ENCODE results near the gene ZFHX3.

Gene ZFHX3

GRCh38 chr16:72865835-72866234, 182.1 kb downstream of the ZFHX3 start:
- TF ChIP-seq EZH2 (IDR thresholded peaks at IDR 0.05) (no peak), FOXP2 (optimal IDR thresholded peaks at IDR 0.05; ENCODE audit: control extremely low read depth, extremely low read length, insufficient read depth) (no peak), POLR2AphosphoS5 (IDR thresholded peaks at IDR 0.05; ENCODE audit: borderline replicate concordance, low read depth, low read length) (no peak)
- Histone ChIP-seq H3K9ac (ENCODE audit: insufficient read length) (no peak overlapping the region), H3K4me3 (no peak overlapping the region), H3K36me3 (ENCODE audit: insufficient read depth, low read length) (no peaks in the 10 kb centered on the region), H3K27ac (no peak overlapping the region), H3K9me3 (ENCODE audit: low read depth, low read length) (no peaks in the 10 kb centered on the region)
- DNase-seq (ENCODE audit: low read depth, low spot score) = no peak

- no peak overlapping the region for H3K9ac ChIP-seq (ENCODE audit: insufficient read length)
- H3K9me3 ChIP-seq (ENCODE audit: low read depth, low read length) = no peaks in the 10 kb centered on the region
- no peak for DNase-seq (ENCODE audit: low read depth, low spot score)
- H3K36me3 ChIP-seq (ENCODE audit: insufficient read depth, low read length) = no peaks in the 10 kb centered on the region
- H3K4me3 ChIP-seq = no peak overlapping the region
- no peak for TF ChIP-seq FOXP2 (optimal IDR thresholded peaks at IDR 0.05; ENCODE audit: control extremely low read depth, extremely low read length, insufficient read depth)
- no peak for TF ChIP-seq POLR2AphosphoS5 (IDR thresholded peaks at IDR 0.05; ENCODE audit: borderline replicate concordance, low read depth, low read length)
- no peak for TF ChIP-seq EZH2 (IDR thresholded peaks at IDR 0.05)
- H3K27ac ChIP-seq = no peak overlapping the region
Observed at GRCh38 chr16:72865258-72865657, 182.7 kb downstream of the ZFHX3 start.

GRCh38 chr16:72864130-72864833, 183.6 kb downstream of the ZFHX3 start:
- Histone ChIP-seq H3K36me3 (ENCODE audit: insufficient read depth, low read length) (no peaks in the 10 kb centered on the region), H3K9me3 (ENCODE audit: low read depth, low read length) (no peaks in the 10 kb centered on the region), H3K9ac (ENCODE audit: insufficient read length) (no peak overlapping the region), H3K4me3 (no peak overlapping the region), H3K27ac (no peak overlapping the region)
- no peak for DNase-seq (ENCODE audit: low read depth, low spot score)
- TF ChIP-seq EZH2 (IDR thresholded peaks at IDR 0.05) (no peak), POLR2AphosphoS5 (IDR thresholded peaks at IDR 0.05; ENCODE audit: borderline replicate concordance, low read depth, low read length) (no peak), FOXP2 (optimal IDR thresholded peaks at IDR 0.05; ENCODE audit: control extremely low read depth, extremely low read length, insufficient read depth) (no peak)

GRCh38 chr16:72862090-72862489, 185.8 kb downstream of the ZFHX3 start:
- H3K36me3 ChIP-seq (ENCODE audit: insufficient read depth, low read length) = no peaks in the 10 kb centered on the region
- no peak overlapping the region for H3K27ac ChIP-seq
- no peak for DNase-seq (ENCODE audit: low read depth, low spot score)
- H3K9me3 ChIP-seq (ENCODE audit: low read depth, low read length) = no peaks in the 10 kb centered on the region
- H3K9ac ChIP-seq (ENCODE audit: insufficient read length) = no peak overlapping the region
- TF ChIP-seq EZH2 (IDR thresholded peaks at IDR 0.05) = no peak
- TF ChIP-seq FOXP2 (optimal IDR thresholded peaks at IDR 0.05; ENCODE audit: control extremely low read depth, extremely low read length, insufficient read depth) = no peak
- no peak for TF ChIP-seq POLR2AphosphoS5 (IDR thresholded peaks at IDR 0.05; ENCODE audit: borderline replicate concordance, low read depth, low read length)
- no peak overlapping the region for H3K4me3 ChIP-seq

GRCh38 chr16:72860726-72861562, 187.0 kb downstream of the ZFHX3 start:
- no peak overlapping the region for H3K27ac ChIP-seq
- TF ChIP-seq EZH2 (IDR thresholded peaks at IDR 0.05) = no peak
- no peak for TF ChIP-seq POLR2AphosphoS5 (IDR thresholded peaks at IDR 0.05; ENCODE audit: borderline replicate concordance, low read depth, low read length)
- TF ChIP-seq FOXP2 (optimal IDR thresholded peaks at IDR 0.05; ENCODE audit: control extremely low read depth, extremely low read length, insufficient read depth) = no peak
- H3K36me3 ChIP-seq (ENCODE audit: insufficient read depth, low read length) = no peaks in the 10 kb centered on the region
- H3K9me3 ChIP-seq (ENCODE audit: low read depth, low read length) = no peaks in the 10 kb centered on the region
- DNase-seq (ENCODE audit: low read depth, low spot score) = no peak
- no peak overlapping the region for H3K9ac ChIP-seq (ENCODE audit: insufficient read length)
- H3K4me3 ChIP-seq = no peak overlapping the region

GRCh38 chr16:72859581-72859980, 188.3 kb downstream of the ZFHX3 start:
- Histone ChIP-seq H3K9me3 (ENCODE audit: low read depth, low read length) (no peaks in the 10 kb centered on the region), H3K9ac (ENCODE audit: insufficient read length) (no peak overlapping the region), H3K27ac (no peak overlapping the region), H3K4me3 (no peak overlapping the region), H3K36me3 (ENCODE audit: insufficient read depth, low read length) (no peaks in the 10 kb centered on the region)
- DNase-seq (ENCODE audit: low read depth, low spot score) = no peak
- TF ChIP-seq POLR2AphosphoS5 (IDR thresholded peaks at IDR 0.05; ENCODE audit: borderline replicate concordance, low read depth, low read length) (no peak), EZH2 (IDR thresholded peaks at IDR 0.05) (no peak), FOXP2 (optimal IDR thresholded peaks at IDR 0.05; ENCODE audit: control extremely low read depth, extremely low read length, insufficient read depth) (no peak)

GRCh38 chr16:72858665-72859493, 189.0 kb downstream of the ZFHX3 start:
- no peak for DNase-seq (ENCODE audit: low read depth, low spot score)
- TF ChIP-seq FOXP2 (optimal IDR thresholded peaks at IDR 0.05; ENCODE audit: control extremely low read depth, extremely low read length, insufficient read depth) (no peak), POLR2AphosphoS5 (IDR thresholded peaks at IDR 0.05; ENCODE audit: borderline replicate concordance, low read depth, low read length) (no peak), EZH2 (IDR thresholded peaks at IDR 0.05) (no peak)
- H3K9me3 ChIP-seq (ENCODE audit: low read depth, low read length) = no peaks in the 10 kb centered on the region
- H3K27ac ChIP-seq = no peak overlapping the region
- no peaks in the 10 kb centered on the region for H3K36me3 ChIP-seq (ENCODE audit: insufficient read depth, low read length)
- H3K4me3 ChIP-seq = no peak overlapping the region
- H3K9ac ChIP-seq (ENCODE audit: insufficient read length) = no peak overlapping the region

All from SK-N-MC (cell line).